ENCODE data around the gene HAPSTR1. TPM values are rescaled to one million over a fixed set of nuclear protein-coding genes. Genes with fewer than 3 reads are reported as not detected.

The HAPSTR1 gene
- total and polyA plus RNA-seq, 2 of the 4 experiments (the other 2 are of a cell fraction), result 22.2 to 56.5 TPM

GRCh38 chr16:9081843-9082242 lies 9.6 kb upstream of the HAPSTR1 start:
- Histone ChIP-seq H3K18ac (ENCODE audit: low read depth, low read length) (peak overlapping the region; percentile 35; the same call in 1 of the 2 replicates), H3K14ac (replicated peaks; ENCODE audit: low read depth, low read length) (no peak overlapping the region), H3K56ac (ENCODE audit: extremely low read depth, insufficient read depth, low read length) (no peak overlapping the region), H3K4me2 (ENCODE audit: low read depth, low read length) (no peak overlapping the region), H3K23ac (ENCODE audit: low read depth, low read length) (no peak overlapping the region), H2AFZ (replicated peaks; ENCODE audit: low read length, poor library complexity) (peak overlapping the region; percentile 51), H4K91ac (ENCODE audit: insufficient read depth, low read depth, low read length) (no peak overlapping the region), H4K20me1 (ENCODE audit: insufficient read depth, low read length) (no peaks in the 10 kb centered on the region), H3K9me1 (ENCODE audit: insufficient read depth, low read length) (0 out of 2 replicates have a peak, but pooled peaks cover 6% of the 10 kb centered on the region), H3K36me3 (ENCODE audit: control insufficient read depth, insufficient read depth, low read length) (no peaks in the 10 kb centered on the region), H4K8ac (ENCODE audit: low read depth in 2 of 2, low read length in 2 of 2) (no peak overlapping the region), H3K4me3 (ENCODE audit: insufficient read depth, low read depth, low read length) (no peak overlapping the region), H3K27me3 (ENCODE audit: control insufficient read depth, insufficient read depth, low read length) (no peaks in the 10 kb centered on the region), H2BK15ac (ENCODE audit: low read depth, low read length) (no peak overlapping the region), H2BK20ac (ENCODE audit: low read depth, low read length) (no peak overlapping the region), H2AK9ac (replicated peaks; ENCODE audit: low read depth, low read length, poor library complexity) (no peak overlapping the region), H3K4me1 (ENCODE audit: control insufficient read depth, insufficient read depth, low read length) (peaks cover 7% of the 10 kb centered on the region), H4K5ac (ENCODE audit: low read depth, low read length) (no peak overlapping the region), H3K79me1 (ENCODE audit: low read depth in 1 of 2, low read length in 2 of 2) (peaks cover 0 to 6% of the 10 kb centered on the region in 2 experiments; a peak in 1 of 4 replicates), H3K27ac (ENCODE audit: insufficient read depth, low read length) (no peak overlapping the region), H2BK120ac (ENCODE audit: low read depth, low read length) (no peak overlapping the region), H2AK5ac (ENCODE audit: low read depth, low read length) (no peak overlapping the region), H3K9me3 (ENCODE audit: control insufficient read depth, insufficient read depth, low read length) (no peaks in the 10 kb centered on the region), H3K9ac (ENCODE audit: low read depth, low read length) (no peak overlapping the region), H3K4ac (ENCODE audit: low read depth, low read length) (no peak overlapping the region), H2BK5ac (ENCODE audit: low read depth, low read length, poor library complexity, severe bottlenecking) (no peak overlapping the region)
- TF ChIP-seq CHD1 (IDR thresholded peaks at IDR 0.05; ENCODE audit: low read depth, low read length) (no peak), MXI1 (IDR thresholded peaks at IDR 0.05; ENCODE audit: borderline replicate concordance, low read depth, low read length) (no peak), USF2 (IDR thresholded peaks at IDR 0.05; ENCODE audit: low read depth, low read length) (no peak), RFX5 (IDR thresholded peaks at IDR 0.05; ENCODE audit: low read depth, low read length) (no peak), CTCF (conservative IDR thresholded peaks at IDR 0.05; ENCODE audit: low read depth, low read length) (no peak), FOS (IDR thresholded peaks at IDR 0.05; ENCODE audit: low read depth, low read length) (no peak), ELK1 (IDR thresholded peaks at IDR 0.05; ENCODE audit: borderline replicate concordance, low read depth, low read length) (no peak), MAFK (IDR thresholded peaks at IDR 0.05; ENCODE audit: low read depth, low read length) (no peak), POLR2A (IDR thresholded peaks at IDR 0.05; ENCODE audit: low read depth, low read length) (no peak), BHLHE40 (IDR thresholded peaks at IDR 0.05; ENCODE audit: low read depth, low read length) (no peak), RCOR1 (IDR thresholded peaks at IDR 0.05; ENCODE audit: insufficient replicate concordance, low read length) (no peak), NFE2L2 (IDR thresholded peaks at IDR 0.05; ENCODE audit: low read depth, low read length) (no peak), CEBPB (IDR thresholded peaks at IDR 0.05; ENCODE audit: low read depth, low read length) (no peak), RAD21 (IDR thresholded peaks at IDR 0.05; ENCODE audit: low read length) (no peak), MAZ (IDR thresholded peaks at IDR 0.05; ENCODE audit: borderline replicate concordance, low read depth, low read length) (no peak), SMC3 (IDR thresholded peaks at IDR 0.05; ENCODE audit: low read depth, low read length) (no peak)
- ATAC-seq (ENCODE audit: low read depth) (no peak), DNase-seq (no peak)
- BruUV-seq (replicated peaks), result no TSS peak
- intact Hi-C loops (cut with micrococcal nuclease), result no loop called here
- POLR2A ChIA-PET (ENCODE audit: unreplicated experiment), result interaction anchor here (1.0 kb wide), 1 partner anchor 11 kb away, joined by 4 read pairs; no protein-coding TSS in a partner anchor
- dilution Hi-C loops (cut with HindIII; ENCODE audit: low sequenced_read_pairs, unreplicated experiment), result no loop called here
- CTCF ChIA-PET, result no interaction called here
- WGBS, 2 experiments (ENCODE audit: extremely low coverage in 2 of 2, insufficient read length in 1 of 2), result no CpG with 5 or more reads among the region's 6 CpGs
- in situ Hi-C loops (cut with MboI; ENCODE audit: low sequenced_read_pairs), result no loop called here

All from IMR-90 (cell line).